Keratinocyte (primary cell): ENCODE measurements around the gene KNG1. TPM values are rescaled to one million over a fixed set of nuclear protein-coding genes. Genes with fewer than 3 reads are reported as not detected.

Source experiments
- DNase-seq: peaks from one replicate; pipeline ENCODE4 v3.0.0-alpha.2; 2011; ENCODE audit warnings: low read depth, missing footprints, low spot score
- FAIRE-seq: peaks from 2 replicates; lab custom pipeline; 2011; peaks lifted over from hg19 to GRCh38; lab: Jason Lieb, UNC
- H2AFZ ChIP-seq: 2 replicates; pipeline ENCODE4 v1.6.0; 2012; ENCODE audit warnings: low read length, control low read depth, inconsistent platforms; ENCODE audit not compliant: control insufficient read depth
- H3K27ac ChIP-seq: 2 replicates; pipeline ENCODE4 v1.5.1; 2011; ENCODE audit warnings: low read length; ENCODE audit not compliant: control insufficient read depth, insufficient read depth
- H3K27me3 ChIP-seq: 3 replicates; pipeline ENCODE4 v1.6.0; 2011; ENCODE audit warnings: low read length; ENCODE audit not compliant: control insufficient read depth, insufficient read depth; ENCODE audit errors: extremely low read depth
- H3K36me3 ChIP-seq, 2 experiments: 2 replicates in 1 of 2; 3 replicates in 1 of 2; pipeline ENCODE4 v1.5.1; 2011; ENCODE audit warnings: low read length in 2 of 2, mild to moderate bottlenecking in 1 of 2; ENCODE audit not compliant: control insufficient read depth in 2 of 2, insufficient read depth in 2 of 2; ENCODE audit errors: extremely low read depth in 1 of 2
- H3K4me1 ChIP-seq: 3 replicates; pipeline ENCODE4 v1.5.1; 2011; ENCODE audit warnings: low read length; ENCODE audit not compliant: control insufficient read depth, insufficient read depth; ENCODE audit errors: extremely low read depth
- H3K4me2 ChIP-seq: 3 replicates; pipeline ENCODE4 v1.6.0; 2011; ENCODE audit warnings: low read depth, low read length; ENCODE audit not compliant: control insufficient read depth, insufficient read depth; ENCODE audit errors: extremely low read depth
- H3K4me3 ChIP-seq, 3 experiments: fragments of 200-600 bp in 1 of 3; sonication (generic) in 1 of 3; 2 replicates in 2 of 3; 3 replicates in 1 of 3; pipeline ENCODE4 v1.5.1; 2011 to 2016; ENCODE audit warnings: low read length in 3 of 3, mild to moderate bottlenecking in 3 of 3, control low read depth in 2 of 3, inconsistent platforms in 1 of 3, low read depth in 1 of 3, mixed read lengths in 1 of 3, mixed run types in 1 of 3, moderate library complexity in 1 of 3; ENCODE audit not compliant: control insufficient read depth in 2 of 3, insufficient read depth in 2 of 3; ENCODE audit errors: extremely low read depth in 1 of 3
- H3K79me2 ChIP-seq: 2 replicates; pipeline ENCODE4 v1.6.0; 2012; ENCODE audit warnings: low read length; ENCODE audit not compliant: control insufficient read depth, insufficient read depth
- H3K9ac ChIP-seq: 3 replicates; pipeline ENCODE4 v1.6.0; 2011; ENCODE audit warnings: low read length; ENCODE audit not compliant: control insufficient read depth, insufficient read depth; ENCODE audit errors: extremely low read depth
- H3K9me1 ChIP-seq: 3 replicates; pipeline ENCODE4 v1.6.0; 2011; ENCODE audit warnings: low read length; ENCODE audit not compliant: control insufficient read depth, insufficient read depth; ENCODE audit errors: extremely low read depth
- H3K9me3 ChIP-seq: 2 replicates; pipeline ENCODE4 v1.5.1; 2012; ENCODE audit warnings: low read depth, low read length; ENCODE audit not compliant: control insufficient read depth
- H4K20me1 ChIP-seq: 3 replicates; pipeline ENCODE4 v1.6.0; 2011; ENCODE audit warnings: low read length; ENCODE audit not compliant: control insufficient read depth, insufficient read depth; ENCODE audit errors: extremely low read depth
- CTCF ChIP-seq, 3 experiments: IDR thresholded peaks in 1 of 3; conservative IDR thresholded peaks in 1 of 3; optimal IDR thresholded peaks in 1 of 3; 2 replicates in 2 of 3; 3 replicates in 1 of 3; pipeline versions ENCODE3 to v1.5.1; 2011; ENCODE audit warnings: low read length in 3 of 3, mild to moderate bottlenecking in 3 of 3, moderate library complexity in 2 of 3, control low read depth in 1 of 3, inconsistent platforms in 1 of 3; ENCODE audit not compliant: insufficient read depth in 2 of 3; ENCODE audit errors: extremely low read depth in 1 of 3
- EZH2 ChIP-seq: IDR thresholded peaks from one replicate; pipeline ENCODE4 v1.6.1; 2012; ENCODE audit warnings: inconsistent platforms, mild to moderate bottlenecking, low read length, moderate library complexity
- dilution Hi-C: fragments of 300-500 bp; cut with MboI; formaldehyde crosslinking; loops from one replicate; pipeline ENCODE4 v1.7.0; 2020; ENCODE audit warnings: low sequenced_read_pairs; ENCODE audit not compliant: extremely low pct_ligation_motif_present
- polyA plus RNA-seq, 5 experiments: library from polyadenylated mRNA; depleted of rRNA in 3 of 5; stranded (reverse) in 3 of 5; stranded (forward) in 1 of 5; unstranded in 1 of 5; fragments of >200 nt; gene quantifications; 1 replicate in 1 of 5; 2 replicates in 3 of 5; 3 replicates in 1 of 5; pipeline versions ENCODE4 v1.2.1 to v1.2.3, GENCODE V29; 2011 to 2012; ENCODE audit warnings: missing spikeins in 2 of 5, low read depth in 1 of 5, low replicate concordance in 1 of 5

The KNG1 gene
- polyA plus RNA-seq, 1 donor (not counting 4 experiments of a cell fraction or from before 2014, with no cell fraction given), result not detected

- DNase-seq, result no peak
- FAIRE-seq, result no peak
- Histone ChIP-seq H2AFZ (peak overlapping the region; percentile 95), H3K79me2 (peaks cover 44% of the 10 kb centered on the region), H3K9ac (peak overlapping the region; percentile 100), H3K27ac (peak overlapping the region; percentile 100), H3K4me1 (peaks cover 19% of the 10 kb centered on the region), H3K4me2 (peak overlapping the region; percentile 88), H3K36me3 (peaks cover 28 to 33% of the 10 kb centered on the region in 2 experiments), H3K9me1 (no peaks in the 10 kb centered on the region), H3K4me3 (peak overlapping the region; percentile 93 to 99 (median 98)), H4K20me1 (peaks cover 31% of the 10 kb centered on the region), H3K9me3 (no peaks in the 10 kb centered on the region), H3K27me3 (no peaks in the 10 kb centered on the region)
- TF ChIP-seq EZH2 (no peak), CTCF (optimal IDR thresholded peaks at IDR 0.05 in 1 of 3, IDR thresholded peaks at IDR 0.05 in 1 of 3, conservative IDR thresholded peaks at IDR 0.05 in 1 of 3; ENCODE audit: extremely low read depth in 1 of 3, insufficient read depth in 2 of 3, low read length in 3 of 3) (no peak)
- dilution Hi-C loops, result no loop called here
Measured at GRCh38 chr3:186782542-186783057, 65.4 kb downstream of the KNG1 start.

- peak within 1 kb of the TSS; percentile 95 for H2AFZ ChIP-seq
- H4K20me1 ChIP-seq, result peaks cover 31% of the 10 kb centered on the region
- peaks cover 29 to 39% of the 10 kb centered on the region in 2 experiments for H3K36me3 ChIP-seq
- no peak for DNase-seq
- TF ChIP-seq CTCF (optimal IDR thresholded peaks at IDR 0.05 in 1 of 3, IDR thresholded peaks at IDR 0.05 in 1 of 3, conservative IDR thresholded peaks at IDR 0.05 in 1 of 3; ENCODE audit: extremely low read depth in 1 of 3, insufficient read depth in 2 of 3, low read length in 3 of 3) (no peak), EZH2 (no peak)
- dilution Hi-C loops, result no loop called here
- no peaks in the 10 kb centered on the region for H3K9me1 ChIP-seq
- peaks cover 45% of the 10 kb centered on the region for H3K79me2 ChIP-seq
- no peaks in the 10 kb centered on the region for H3K27me3 ChIP-seq
- peak within 1 kb of the TSS; percentile 93 to 99 (median 98) for H3K4me3 ChIP-seq
- H3K9ac ChIP-seq, result peak within 1 kb of the TSS; percentile 100
- no peaks in the 10 kb centered on the region for H3K9me3 ChIP-seq
- H3K4me1 ChIP-seq, result peaks cover 19% of the 10 kb centered on the region
- no peak for FAIRE-seq
- peak within 1 kb of the TSS; percentile 88 for H3K4me2 ChIP-seq
- H3K27ac ChIP-seq, result peak within 1 kb of the TSS; percentile 100
Measured at GRCh38 chr3:186783058-186783730, 66.0 kb downstream of the KNG1 start, which contains the start of gene EIF4A2. Gene EIF4A2 (plus strand): TSS chr3:186783577. CDS start chr3:186783611, 34 bp downstream.
